ENCODE measurements around the gene GALNT17.

Gene GALNT17

DNA sequence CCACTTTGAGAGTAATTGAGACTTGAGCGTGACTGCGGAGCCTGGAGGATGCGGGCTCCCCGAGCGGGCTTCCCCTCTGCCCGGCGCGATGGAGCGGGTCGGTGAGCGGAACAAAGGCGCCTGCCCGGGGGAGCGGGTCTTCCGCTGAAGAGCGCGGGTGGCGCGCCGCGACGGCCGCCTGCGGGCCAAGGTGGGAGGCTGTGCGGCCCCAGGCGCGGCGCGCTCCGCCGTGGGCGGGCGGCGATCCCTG is at the start of gene GALNT17:
GALNT17 (plus strand) TSS at position 18 of the 250 bp plus-strand sequence.
- no peak for DNase-seq

DNA sequence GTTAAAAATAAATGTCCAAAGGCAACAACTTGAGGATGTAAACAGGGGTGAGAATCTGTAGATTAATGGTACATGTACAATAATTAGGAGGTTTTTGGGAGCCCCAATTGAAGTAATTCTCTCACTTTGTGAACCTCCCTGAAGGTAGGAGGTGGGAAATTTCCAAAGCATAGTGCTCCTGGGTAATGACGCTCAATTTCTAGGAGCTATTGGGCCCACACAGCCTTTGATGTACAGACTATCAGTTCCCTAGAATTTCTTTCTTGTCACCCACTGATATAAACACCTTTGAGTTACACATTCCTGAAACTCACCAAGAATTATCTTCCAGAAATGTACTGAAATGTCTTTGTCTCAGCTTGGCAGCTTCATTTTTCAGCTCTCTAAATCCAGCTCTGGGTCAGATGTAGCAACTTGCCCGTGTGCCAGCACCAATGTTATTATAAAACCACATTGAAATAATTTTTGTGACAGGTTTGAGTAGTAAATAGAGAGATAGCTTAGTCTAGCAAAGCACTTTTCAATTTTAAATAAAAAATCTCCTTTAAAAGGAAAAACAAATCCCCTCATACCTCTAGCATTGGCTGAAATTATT is 36.6 kb upstream of the GALNT17 start:
- no peak for DNase-seq

DNA sequence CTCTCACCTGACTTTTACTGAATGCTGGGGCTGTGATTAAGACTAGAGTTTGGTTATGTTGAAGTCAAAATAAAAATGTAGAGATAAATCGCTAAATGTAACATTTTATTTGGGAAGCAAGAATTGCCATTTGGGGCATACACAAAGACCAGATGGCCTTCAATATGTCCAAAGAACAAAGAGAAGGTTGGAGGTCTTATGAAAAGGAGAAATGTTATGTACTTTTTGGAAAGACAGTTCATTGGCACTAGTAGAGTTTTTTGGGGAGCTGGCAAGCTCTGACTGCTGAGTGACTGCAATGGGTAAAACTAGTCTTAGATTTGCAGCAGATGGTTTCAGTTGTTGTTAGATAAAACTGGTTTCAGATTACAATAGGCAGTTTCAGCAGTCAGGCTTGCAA is 35.6 kb upstream of the GALNT17 start:
- DNase-seq = no peak

DNA sequence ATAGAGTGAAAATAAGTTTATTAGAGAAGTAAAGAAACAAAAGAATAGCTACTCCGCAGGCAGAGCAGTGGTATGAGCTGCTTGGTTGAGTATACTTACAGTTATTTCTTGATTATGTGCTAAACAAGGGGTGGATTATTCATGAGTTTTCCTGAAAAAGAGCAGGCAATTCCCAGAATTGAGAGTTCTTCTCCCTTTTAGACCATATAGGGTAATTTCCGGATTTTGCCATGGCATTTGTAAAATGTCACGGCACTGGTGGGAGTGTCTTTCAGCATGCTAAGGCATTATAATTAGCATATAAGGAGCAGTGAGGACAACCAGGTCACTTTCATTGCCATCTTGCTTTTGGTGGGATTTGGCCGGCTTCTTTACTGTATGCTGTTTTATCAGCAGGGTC is 25.7 kb upstream of the GALNT17 start:
- no peak for DNase-seq

DNA sequence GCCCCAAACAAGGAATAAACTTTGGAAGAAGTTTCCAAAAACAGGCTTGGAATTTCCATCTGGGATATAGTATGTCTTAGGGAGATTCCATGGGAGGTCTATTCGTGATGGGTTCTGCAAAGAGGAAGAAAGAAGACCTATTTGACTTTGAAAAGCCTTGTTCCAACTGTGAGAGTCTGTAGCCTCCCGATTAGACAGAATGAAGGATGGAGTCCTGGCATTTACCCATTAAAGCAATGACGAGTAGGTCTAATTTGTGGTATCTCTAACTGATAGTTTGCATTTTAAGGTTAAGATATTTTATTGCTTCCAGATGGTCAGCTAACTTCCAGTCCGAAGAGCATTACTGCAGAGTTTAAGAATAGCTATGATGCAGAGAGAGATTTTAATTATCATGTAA is 19.5 kb upstream of the GALNT17 start:
- no peak for DNase-seq

DNA sequence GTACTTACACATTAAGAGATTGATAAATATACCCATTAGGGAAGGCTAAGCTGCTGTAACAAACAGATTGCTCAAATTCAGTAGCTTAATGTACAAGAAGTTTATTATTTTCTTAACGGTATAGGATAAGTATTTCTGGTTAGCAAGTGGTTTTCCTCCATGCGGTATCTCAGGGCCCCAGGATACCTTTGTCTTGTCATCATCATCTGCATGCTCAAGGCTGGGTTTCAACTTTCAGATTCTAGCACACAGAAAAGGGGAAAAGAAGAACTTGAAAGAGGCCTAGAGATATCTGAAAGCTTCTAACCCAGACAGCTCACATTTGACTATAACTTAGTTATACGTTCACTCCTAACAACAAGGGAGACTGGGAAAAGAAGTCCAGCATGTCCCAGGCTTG is 11.8 kb upstream of the GALNT17 start:
- DNase-seq = no peak

DNA sequence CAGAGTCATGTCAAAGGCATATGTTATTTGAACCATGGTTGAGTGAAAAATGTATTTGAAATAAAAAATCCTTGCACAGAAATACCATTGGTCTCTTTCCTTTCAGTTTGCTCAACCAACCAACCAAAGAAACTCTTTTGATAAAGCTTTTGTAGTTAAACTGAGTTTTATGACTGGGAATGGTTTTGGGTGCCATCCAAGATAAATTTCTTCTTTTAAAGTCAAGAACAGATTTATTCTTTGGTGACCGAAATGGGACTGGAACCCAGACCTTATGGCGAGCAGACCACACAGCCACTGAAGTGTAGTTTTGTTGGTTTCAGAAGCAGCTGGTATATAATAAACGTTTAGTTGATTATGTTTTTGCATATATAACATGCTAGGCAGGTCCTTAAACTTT is 2.8 kb upstream of the GALNT17 start:
- DNase-seq = no peak

DNA sequence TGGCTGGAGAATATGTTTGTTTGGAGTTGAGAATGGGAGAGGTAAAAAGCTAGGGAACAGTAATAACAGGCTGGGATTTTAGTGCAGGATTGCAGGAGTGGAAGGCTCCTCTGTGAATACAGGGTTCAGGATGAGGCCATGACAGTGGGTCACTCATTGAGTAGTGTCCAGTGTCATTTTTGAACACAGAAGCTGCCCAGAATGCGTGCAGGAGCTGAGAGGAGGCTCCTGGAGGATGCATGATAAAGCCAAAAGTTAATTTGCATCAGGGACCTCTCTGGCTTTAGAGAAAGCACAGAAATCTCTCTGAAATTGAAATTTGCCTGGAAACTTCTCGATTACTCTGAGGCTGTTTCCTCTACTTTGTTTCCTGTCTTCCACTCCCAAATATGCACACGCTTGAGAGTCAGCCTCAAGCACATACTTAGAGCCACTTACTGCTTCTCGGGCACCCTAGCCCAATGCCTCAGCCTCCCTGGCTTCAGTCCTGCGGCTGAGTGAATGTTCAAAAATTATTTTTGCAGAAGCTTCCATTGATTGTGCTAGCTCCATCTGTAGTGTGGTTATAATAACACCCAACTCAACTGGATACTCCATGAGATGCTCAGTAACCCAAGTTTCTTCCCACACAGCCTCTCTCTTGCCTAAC is 1.8 kb upstream of the GALNT17 start:
- no peak for DNase-seq

DNA sequence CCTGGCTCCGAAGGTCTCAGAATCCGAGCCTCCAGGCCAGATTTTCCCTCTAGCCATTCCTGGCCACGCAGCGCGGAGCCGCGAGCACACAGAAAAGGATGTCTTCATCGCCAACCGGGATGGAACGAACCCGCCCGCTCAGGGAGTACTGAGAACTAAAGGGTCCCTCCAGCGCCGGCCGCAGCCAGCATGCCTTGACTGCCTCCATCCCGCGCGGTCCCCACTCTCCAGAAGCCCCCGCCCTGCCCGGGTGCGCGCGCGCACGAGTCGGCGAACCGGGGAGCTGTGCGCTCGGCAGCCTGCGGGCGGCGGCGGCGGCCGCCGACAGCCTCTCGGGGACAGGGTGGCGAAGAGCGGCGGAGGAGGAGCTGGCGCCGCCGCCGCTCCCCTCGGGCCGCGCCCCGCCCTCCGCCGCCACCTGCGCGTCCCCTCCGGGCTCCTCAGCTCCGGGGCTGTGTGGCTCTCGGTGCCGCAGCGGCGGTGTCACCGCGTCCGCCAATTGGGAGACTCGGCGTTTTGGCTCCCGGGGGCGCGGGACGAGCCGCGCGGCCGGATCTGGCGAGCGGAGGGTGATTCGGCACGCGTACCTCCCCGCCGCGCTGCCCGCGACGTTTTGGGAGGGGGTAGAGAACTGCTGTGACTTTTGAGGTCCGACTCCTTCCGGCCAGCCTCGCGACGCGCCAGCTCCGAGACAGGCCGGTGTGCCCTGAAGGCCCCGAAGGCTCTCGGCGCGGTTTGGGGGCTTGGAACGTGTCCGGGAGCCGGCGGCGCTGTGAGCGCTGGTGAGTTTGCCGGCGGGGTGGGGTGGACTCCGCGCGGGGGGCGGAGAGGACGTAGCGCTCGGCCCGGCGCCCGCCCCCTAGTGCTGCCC is 453 bp upstream of the GALNT17 start:
- DNase-seq = no peak

DNA sequence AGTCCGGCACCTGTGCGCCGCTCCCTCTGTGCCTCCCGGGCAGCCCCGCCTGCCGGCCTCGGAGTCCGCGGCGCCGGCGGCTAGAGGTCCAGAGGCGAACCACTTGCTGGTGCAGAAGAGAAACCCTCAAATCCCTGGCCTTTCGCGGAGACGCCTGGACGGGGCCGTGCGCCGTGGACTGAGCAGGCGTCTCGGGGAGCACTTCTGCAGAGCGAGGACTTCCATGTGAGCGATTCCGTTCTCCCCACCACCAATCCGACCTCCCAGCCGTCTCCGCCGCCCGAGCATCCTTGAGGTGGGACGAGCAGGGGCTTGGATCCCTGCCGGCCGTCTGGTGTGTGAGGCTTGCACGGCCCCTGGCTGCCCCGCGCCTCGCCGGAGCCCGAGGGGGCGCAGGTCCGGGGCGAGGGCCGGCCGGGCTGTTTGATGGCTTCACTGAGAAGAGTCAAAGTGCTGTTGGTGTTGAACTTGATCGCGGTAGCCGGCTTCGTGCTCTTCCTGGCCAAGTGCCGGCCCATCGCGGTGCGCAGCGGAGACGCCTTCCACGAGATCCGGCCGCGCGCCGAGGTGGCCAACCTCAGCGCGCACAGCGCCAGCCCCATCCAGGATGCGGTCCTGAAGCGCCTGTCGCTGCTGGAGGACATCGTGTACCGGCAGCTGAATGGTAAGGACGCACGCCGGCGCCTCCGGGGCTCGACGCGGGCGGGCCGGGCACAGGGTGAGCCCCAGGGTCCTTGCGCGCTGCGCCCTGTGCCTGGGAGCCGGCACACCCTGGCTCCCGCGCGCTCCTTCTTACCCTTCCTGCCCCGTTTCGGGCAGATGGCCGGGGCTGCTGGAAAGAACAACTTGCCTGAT is 660 bp downstream of the GALNT17 start:
- DNase-seq = no peak

DNA sequence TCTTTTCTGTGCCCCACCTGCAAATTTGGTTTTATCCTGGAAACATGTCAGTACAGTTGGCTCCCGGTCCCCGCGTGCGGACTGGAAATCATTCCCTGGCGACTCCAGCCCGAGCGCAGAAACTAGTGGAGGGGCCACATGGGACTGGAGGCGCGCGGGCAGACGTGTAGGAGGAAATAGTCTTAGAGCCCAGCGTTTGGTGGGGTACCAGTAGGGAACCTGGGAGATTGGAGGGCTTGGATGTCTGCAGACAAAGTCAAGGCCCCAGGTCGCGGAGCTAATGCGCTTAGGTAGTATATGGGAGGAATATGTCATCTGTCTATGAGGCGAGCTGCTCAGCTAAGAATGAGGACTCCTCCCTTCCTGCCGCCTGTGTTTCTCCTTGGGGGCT is 1.3 kb downstream of the GALNT17 start:
- no peak for DNase-seq

DNA sequence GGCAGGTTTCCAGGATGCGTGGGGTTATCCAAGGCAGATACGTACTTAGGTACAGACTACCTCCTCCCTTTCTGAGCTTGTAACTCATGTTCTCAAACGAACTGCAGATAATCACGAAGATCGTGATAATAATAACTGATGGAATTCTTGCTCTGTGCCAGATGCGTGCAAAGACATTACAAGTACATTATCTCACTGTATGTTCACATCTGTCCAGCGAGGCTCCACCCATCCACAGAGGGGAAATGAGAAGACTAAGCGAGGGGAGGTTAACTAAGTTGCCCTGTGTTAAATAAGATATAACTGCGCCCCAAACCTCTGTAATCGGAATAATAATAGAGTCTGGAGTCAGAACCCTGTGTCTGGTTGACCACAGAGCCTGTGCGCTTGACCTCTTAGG is 1.9 kb downstream of the GALNT17 start:
- no peak for DNase-seq

DNA sequence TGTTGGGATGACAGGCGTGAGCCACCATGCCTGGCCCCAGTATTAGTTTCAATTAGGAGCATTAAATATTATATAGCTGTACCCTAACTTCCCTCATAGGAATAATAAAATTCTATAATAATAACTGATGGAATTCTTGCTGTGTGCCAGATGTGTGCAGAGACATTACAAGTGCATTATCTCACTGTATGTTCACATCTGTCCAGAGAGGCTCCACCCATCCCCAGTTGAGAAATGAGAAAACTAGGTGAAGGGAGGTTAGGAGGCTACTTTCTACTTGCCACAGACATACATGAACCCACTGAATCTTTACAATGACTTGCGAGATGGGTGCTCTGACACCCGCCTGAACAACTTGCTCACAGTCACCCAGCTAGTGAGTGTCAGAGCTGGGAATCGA is 3.2 kb downstream of the GALNT17 start:
- DNase-seq = no peak

DNA sequence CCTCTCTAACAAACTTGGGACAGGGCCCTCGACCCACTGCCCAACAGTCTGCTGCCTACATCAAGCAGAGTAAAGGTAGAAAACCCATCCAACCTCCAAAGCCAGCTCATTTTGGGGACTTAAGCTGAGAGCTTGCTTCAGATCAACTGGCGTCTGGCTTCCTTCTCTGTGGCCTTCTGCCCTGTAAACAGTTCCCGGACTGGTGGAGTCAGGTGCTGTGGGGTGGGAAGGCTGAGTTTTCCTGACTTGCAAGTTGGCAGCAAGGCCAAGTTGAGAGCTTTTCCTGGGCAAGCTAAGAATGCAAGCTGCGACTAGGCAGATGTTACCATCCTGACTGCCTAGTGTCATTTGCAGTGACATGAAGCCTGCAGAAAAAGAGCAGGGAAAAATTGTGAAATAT is 3.7 kb downstream of the GALNT17 start:
- no peak for DNase-seq

DNA sequence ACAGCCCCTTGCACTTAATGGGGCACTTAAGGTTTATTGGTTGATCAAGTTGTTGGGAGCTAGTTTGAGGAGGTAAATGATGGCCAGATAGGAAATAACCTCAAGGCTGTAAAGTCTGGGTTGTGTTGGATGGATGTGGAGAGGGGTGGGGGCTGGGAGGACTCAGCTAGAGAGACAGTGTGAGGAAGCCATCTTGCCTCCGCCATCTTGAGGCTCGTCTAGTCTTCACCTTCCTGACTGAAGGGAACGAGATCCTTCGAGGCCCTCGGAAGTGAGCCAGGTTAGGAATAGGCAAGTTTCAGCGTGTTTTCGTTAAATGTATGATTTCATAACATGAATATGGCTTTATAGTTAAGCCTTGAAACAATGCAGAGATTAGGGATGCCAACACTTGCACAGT is 5.5 kb downstream of the GALNT17 start:
- DNase-seq = no peak

DNA sequence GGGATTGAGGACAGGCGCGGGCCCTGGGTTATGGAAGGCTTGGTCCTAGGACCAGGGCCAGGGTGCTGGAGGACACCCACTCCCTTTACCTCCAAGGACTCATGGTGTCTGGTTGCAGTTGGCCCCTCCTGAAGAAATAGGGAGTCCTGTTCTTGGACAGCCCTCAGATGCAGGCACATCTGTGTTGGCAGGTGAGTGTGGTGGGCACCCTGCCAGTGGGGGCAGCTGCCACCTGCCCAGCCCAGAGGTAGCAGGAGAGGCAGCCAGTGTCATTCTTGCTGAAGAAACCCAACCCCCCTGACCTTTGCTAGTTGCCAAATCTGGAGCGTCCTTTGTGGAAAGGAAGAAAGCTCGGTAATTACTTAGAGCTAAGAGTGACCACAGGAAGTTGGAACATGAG is 8.3 kb downstream of the GALNT17 start:
- no peak for DNase-seq

DNA sequence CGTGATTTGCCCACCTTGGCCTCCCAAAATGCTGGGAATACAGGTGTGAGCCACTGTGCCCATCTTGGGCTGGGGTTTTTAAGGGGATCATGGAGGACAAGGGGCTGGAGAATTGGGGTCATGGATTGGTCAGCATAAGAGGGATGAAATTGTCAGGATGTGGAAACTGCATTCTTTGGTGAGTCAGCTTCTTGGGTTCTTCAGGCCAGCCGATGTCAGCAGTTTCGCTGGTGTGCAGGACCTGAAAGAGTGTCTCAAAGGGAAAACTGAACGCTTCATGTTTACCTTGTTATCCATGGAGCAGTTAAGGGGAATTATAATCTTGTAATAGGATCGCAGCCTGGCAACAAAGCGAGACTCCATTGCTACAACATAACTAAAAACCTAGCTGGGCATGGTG is 13.0 kb downstream of the GALNT17 start:
- no peak for DNase-seq

DNA sequence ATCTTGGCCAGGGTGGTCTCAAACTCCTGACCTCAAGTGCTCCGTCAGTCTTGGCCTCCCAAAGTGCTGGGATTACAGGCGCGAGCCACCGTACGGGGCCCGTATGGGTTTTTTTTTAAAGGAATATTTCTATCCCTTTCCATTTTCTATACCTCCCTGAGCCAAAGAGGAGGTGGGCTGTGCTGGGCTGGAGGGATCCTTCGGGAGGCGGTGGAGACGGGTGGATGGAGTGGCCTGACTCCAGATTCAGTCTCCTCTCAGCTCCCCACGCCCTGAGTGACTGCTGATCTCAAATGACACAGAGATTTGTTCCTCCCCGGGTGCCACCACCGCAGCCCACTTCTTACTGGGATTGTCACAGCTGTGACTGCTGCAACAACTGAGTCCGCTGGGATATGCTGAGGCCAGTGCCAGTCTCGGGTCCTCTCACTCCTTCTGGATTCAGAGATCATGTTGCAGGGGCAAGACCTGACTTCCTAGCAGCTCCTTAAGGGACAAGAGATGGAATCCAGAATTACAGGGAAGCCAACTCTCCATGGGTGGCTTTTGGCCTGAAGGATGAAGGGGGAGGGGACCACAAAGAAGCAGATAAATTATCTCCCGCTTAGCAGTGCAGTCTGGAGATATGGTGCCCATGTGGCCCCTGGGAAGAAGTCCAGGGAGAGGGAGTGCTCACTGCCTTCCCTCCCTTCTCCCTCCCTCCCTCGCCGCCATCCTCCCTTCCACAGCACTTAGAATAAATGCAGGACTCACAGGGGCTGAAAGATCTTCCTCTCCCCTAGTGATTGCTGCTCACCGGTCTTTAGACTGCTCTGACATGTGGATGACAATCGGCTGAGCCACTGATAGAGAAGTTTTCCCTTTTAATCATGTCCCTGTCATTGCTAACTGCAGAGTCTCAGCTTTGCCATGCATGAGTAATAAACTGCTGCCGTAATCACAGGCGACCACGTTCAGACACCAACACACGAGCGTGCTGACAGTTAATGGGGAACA is 14.3 kb downstream of the GALNT17 start:
- no peak for DNase-seq

DNA sequence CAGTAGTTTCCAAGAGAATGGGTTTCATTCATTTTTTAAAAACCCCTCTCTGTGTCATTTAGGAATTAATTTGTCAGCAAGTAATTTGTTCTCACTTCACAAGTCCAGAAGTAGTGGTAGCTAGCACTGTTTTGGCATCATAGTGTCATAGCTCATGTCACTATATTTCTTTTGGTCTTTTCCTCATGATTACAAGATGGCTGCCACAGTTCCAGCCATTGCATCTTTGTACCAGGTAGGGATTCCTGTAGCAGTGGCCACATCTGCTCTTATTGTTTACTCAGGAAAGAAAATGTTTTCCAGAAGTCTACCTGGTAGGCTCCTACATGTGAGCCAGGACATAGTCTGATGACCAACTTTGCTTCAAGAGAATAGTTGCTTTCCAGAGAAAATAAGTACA is 16.2 kb downstream of the GALNT17 start:
- no peak for DNase-seq

DNA sequence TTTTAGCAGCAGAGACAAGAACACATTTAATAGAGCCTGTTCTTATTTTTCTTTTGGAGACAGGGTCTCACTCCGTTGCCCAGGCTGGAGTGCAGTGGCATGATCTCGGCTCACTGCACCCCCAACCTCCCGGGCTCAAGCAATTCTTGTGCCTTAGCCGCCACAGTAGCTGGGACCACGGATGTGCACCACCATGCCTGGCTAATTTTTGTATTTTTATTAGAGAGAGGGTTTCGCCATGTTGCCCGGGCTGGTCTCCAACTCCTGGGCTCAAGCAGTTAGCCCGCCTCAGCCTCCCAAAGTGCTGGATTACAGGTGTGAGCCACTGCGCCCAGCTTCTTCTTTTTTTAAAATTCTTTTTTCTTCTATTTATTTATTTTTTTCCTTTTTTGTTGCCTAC is 23.3 kb downstream of the GALNT17 start:
- no peak for DNase-seq

DNA sequence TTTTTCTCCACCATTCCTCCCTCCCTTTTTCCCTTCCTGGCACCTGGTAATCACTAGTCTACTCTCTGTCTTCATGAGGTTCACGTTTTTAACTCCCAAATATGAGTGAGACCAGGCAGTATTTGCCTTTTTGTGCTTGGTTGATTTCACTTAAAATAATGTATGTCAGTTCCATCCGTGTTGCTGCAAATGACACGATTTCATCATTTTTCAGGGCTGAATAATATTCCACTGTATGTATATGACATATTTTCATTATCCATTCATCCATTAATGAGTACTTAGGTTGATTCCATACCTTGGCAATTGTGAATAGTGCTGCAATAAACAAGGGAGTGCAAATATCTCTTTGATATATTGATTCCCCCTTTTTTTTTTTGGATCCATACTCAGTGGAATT is 25.8 kb downstream of the GALNT17 start:
- DNase-seq = no peak

DNA sequence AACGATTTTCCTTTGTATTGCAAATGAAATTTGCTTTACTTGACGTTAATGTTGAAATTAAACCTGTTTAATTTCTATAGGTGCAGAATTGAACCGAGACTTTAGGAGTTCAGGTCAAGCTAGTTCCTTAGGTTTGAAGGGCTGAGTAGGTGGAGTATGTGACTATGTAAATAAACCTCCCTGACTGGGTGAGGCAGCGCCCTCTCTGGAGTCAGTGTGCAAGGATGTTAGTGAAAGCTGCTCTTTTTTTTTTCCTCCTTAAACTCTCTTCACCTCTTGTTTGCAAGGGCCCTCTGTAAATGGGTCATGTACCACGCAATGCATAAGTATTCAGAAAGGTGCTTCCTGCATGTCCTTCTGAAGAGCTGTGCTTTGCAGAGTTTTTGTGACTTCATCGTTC is 33.8 kb downstream of the GALNT17 start:
- DNase-seq = no peak
